NT2/D1 (cell line): Measurements from ENCODE around the gene CENPS.

Experiments used
- YY1 ChIP-seq: IDR thresholded peaks from 2 replicates; pipeline ENCODE4 v1.6.1; 2011; ENCODE audit not compliant: insufficient read length, insufficient read depth
- ZNF274 ChIP-seq: IDR thresholded peaks from 2 replicates; pipeline ENCODE4 v1.6.1; 2011; ENCODE audit warnings: mild to moderate bottlenecking, low read depth, low read length

DNA sequence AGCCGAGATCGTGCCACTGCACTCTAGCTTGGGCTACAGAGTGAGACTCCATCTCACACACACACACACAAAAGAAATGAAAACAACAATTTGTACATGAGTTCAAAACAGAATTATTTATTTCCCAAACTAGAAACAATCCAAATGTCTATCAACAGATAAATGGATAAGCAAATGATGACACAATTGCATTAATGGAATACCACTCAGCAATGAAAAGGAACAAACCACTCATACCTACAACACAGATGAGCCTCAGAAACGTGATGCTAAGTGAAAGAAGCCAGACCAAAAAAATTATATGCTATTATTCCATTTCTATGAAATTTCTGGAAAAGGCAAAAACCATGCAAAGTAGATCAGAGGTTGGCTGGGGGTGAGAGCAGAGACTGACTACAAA lies 33.4 kb upstream of the CENPS start:
- TF ChIP-seq YY1, result no peak
- no peak for TF ChIP-seq ZNF274
